CD1c-positive myeloid dendritic cell (primary cell): Measurements from ENCODE around the gene FRMD4A.
"Not testable (repeated sequence)": the region's sequence is repeated elsewhere in the genome, so short reads cannot be mapped to it uniquely, and the experiment has no call there.

Experiments used
- DNase-seq: peaks from one replicate; pipeline ENCODE4 v3.0.0-alpha.2; 2016; ENCODE audit errors: extremely low spot score

The FRMD4A gene

DNA sequence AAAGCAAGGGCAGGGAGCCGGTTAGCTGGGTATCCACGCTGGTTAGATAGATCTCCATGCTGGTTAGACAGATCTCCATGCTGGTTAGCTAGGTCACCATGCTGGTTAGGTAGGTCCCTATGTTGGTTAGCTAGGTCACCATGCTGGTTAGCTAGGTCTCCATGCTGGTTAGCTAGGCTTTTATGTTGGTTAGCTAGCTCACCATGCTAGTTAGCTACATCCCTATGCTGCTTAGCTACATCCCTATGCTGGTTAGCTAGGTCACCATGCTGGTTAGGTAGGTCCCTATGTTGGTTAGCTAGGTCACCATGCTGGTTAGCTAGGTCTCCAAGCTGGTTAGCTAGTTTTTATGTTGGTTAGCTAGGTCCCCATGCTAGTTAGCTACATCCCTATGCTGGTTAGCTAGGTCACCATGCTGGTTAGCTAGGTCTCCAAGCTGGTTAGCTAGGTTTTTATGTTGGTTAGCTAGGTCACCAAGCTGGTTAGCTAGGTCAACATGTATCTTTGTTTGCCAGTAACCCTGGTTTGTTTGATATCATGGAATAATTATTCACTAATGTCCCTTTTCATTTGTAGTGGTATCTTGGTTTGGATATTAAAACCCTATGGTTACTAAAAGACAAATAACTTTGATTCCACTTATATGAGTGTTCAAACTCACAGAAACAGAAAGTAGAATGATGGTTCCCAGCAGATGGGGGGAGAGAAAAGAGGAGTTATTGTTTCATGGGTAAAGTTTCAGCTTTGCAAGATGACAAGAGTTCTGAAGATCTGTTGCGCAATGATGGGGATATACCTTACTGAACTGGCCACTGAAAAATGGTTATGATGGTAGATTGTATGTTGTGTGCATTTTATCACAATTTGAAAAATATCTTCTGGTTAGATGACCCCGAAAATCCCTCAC, 607.7 kb downstream of the FRMD4A start:
- DNase-seq: no peak

DNA sequence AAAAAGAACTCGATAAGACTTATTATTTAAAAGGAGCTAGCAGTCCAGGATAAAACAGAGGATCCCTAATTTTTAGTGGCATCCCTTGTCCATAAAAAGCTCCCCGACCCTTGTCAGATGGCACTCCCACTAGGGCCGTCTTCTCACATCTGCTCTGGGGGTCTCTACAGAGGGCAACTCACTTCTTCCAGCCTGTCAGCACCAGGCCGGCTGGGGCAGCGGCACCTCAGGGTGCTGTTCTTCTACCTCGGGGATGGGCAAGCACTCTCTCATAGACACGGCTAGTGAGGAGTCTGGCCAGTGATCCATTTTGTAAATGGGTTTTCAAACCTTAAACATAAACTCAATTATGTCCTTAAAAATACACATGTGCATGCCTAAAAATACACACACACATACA, 609.2 kb downstream of the FRMD4A start:
- DNase-seq: no peak

DNA sequence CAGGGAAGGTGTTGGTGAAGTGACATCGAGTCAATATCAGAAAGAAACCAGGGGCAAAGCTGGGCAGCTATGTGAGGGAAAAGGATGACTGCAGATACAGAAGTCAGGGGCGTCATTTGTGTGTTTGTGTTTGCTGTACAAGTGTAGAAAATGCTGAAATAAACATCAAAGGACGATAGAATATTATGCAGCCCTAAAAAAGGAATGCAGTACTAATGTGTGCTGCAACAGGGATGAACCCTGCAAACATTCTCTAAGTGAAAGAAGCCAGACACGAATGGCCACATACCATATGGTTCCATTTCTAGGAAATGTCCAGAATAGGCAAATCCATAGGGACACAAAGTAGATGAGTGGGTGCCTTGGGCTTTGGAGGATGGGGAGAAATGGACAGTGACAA, 610.0 kb downstream of the FRMD4A start:
- DNase-seq: no peak

DNA sequence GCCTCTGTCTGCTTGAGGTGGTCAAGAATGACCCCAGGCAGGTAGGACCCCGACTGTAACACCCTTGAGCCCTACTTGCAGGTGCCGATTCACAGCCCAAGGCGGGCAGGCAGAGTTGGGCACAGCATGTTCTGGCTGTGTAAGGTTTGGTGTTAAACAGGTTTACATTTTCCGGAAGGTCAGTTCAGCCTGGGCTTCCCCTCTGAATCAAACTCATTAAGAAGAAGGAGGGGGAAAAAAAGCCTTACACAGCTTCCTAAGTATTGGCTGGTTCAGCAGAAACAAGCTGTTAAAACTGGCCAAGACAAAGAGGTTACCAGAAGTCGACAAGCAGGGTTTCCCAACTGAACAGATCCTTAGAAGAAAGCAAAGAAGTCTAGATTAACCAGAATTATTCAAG, 611.3 kb downstream of the FRMD4A start:
- DNase-seq: peak; percentile 8

DNA sequence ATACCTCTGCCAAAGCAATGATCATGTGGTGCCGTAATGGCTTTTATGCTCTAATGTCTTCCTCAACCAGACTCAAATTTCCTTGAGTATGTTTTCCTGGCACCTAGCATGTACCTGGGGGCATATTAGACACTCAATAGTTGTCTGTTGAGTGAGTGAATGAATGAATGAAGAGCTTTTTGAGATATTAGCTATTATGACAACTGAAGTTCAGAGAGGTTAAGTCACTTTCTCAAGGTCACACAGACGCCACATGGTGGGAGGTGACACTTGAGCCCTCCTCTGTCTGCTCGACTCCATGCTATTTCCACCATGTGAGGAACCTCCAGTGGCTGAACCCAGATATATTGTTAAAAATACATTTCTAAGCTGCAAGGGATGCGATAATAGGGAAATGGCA, 611.9 kb downstream of the FRMD4A start:
- no peak for DNase-seq

DNA sequence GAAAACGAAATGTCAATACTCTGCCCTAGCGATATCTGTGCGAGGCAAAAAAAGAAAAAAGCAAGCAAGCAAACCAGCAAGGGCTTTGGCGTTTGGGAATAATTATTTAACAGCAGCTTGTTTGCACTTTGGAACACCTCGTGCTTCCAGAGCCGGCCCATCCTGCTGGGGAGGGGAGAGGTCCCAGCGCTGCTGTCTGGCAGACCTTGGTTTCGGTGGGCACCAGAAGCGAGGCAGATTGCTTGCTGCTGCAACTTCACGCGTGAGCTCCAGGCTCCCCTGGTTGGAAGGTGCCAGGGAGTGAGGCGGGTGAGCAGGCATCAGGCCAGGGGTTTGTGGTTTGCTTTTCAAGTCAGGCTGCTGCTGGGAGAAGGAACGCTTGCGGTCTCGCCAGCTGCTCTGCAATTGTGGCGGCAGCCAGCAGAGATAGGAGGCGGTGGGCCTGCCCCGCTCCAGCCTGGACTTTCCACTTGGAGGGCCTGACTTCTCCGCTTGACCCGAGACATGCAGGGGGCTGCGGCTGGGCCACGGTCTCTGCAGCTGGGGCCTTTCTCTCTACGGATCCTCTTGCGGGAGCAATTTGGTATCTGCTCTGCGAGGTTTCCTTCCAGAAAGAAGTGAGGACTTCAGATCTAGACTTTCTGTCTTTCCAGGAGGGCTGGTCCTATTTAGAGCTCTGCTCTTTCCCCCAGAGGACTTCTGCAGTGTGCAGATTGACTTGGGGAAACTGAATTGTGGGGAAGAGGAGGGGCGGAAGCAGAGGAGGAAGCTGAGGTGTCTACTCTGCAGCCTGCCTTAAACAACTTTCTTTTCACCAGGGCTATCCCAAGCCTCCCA, 612.6 kb downstream of the FRMD4A start:
- DNase-seq: peak; percentile 45

DNA sequence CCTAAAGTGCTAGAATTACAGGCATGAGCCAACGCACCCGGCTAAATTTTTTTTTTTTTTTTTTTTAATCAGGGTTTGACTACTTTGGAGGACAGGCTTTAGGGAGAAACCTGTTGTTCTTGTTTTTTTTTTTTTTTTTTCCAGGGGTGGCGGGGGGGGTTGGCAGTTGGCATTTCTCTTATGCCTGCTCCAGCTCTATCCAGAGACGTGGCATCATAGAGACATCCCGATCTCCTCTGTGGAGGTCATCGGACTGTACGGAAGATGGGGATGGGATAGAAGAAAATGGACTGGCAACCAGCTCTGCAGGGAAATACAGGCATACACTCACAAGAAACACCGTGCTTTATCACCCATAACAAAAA, 613.2 kb downstream of the FRMD4A start:
- DNase-seq: no peak

DNA sequence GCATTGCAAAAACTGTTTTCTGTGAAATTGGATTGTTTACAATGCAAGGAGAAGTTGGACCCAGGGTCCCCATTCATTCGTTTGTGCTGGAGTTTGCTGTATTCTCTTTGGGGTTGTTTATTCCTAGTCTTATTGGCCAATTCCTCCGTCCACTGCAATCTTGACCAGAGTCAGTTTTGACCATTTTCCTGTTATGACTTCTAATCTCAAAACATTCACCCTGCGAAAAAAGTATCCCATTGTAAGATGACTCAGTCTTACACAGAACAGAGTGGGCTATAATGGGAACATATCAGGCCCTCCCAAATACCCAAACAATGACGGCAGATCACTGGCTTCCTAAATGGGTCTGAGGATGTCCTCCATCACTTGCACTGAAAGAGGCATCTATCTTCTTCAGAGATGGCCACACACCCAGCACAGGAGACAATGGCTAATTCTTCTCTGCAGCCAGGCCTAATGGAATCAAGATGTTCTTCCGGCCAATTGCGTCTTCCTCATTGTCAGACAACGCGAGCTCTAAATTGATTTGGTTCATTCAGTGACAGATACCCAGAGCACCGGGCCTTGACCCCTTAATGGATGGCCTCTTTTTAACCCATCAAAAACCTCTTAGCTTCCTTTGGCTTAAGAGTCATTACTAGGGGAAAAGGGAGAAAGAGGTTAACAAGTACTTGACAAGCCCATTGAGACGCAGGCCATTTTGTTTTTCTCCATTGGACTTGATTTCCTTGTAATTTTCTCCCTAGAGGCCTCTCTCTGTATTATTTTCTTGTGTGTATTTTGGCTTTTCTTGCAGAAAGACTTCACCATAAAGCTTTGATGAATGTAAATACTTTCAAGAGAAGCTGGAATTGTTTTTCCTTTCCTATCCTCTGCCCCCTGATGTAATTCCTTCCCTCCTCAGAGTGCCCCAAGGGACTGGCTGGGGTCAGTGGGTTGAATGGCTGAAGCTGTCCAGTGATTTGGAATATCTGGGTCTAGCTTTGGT, 614.3 kb downstream of the FRMD4A start:
- DNase-seq: no peak

DNA sequence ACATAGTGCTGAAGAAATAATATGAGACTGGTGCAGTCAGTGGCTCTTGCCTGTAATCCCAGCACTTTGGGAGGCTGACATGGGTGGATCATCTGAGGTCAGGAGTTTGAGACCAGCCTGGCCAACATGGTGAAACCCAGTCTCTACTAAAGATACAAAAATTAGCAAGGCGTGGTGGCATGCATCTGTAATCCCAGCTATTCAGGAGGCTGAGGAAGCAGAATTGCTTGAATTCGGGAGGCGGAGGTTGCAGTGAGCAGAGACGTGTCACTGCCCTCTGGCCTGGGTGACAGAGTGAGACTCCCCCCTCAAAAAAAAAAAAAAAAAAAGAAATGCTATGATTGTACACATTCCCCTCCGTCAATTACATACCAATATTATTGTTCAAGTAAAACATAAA, 615.1 kb downstream of the FRMD4A start:
- not testable (repeated sequence) for DNase-seq

DNA sequence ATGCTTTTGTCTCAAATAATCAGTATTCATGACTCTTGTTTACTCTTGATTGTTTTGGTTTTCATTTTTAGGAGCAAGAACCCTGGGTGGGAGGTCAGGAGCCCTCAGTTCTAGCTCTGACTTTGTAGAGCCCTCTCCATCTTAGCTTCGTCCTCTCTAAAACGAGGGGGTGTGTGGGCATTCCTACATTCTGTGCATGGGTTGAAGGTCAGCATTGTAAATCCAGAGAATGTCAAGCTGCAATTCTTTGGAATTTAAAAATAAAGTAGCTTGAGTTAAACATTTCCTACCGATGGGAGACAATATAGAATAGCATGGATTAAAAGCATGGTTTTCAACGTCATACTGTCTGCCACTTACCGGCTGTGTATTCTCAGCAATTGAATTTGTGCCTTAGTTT, 615.6 kb downstream of the FRMD4A start:
- no peak for DNase-seq

DNA sequence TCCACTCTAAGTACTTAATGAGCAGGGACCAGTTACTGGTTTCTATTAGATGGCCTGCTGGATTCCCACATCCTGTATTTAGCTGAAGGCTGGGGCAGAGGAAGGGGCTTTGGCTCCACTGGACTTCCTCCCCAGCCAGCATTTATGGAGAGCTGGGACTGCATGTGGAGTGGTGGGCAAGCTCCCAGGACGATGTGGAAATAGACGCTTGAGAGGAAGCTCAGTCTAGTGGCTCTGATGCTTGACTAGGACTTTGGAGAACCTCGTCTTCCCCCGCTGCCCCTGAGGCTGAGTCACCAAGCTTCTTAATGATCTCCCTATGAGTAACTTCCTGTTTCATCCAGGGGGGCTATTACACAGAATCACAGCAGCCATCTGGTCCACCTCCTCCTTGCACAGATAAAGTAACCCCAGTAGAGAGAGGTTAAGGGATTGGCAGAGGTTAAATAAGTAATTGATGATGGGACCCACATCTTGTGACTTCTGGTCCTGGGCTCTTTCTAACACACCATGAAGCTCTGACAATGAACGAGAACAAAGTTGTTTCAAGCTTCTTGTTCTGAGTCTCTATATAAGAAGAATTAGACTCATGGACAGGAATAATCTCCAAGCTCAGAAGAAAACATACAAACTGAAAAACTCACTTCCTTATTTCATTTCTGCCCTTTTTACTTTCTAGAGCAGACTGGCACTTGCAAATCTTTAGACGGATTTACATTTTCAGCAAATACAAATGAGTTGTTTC, 617.7 kb downstream of the FRMD4A start:
- DNase-seq: peak; percentile 95

DNA sequence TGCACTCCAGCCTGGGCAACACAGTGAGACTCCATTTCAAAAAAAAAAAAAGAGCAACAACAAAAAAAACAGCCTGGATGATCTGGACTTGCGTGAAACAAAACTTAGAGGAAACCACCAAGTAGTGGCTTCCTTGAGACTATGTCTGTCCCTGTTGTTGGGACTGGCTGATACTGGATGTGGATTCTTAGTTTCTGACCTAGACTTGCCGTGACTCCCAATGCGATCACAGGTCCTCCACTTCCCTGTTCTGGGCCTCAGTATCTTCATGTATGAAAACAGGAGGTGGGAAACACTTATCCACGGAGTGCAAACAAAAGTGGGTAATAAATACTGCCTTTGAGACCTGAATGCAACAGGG, 618.3 kb downstream of the FRMD4A start:
- no peak for DNase-seq

DNA sequence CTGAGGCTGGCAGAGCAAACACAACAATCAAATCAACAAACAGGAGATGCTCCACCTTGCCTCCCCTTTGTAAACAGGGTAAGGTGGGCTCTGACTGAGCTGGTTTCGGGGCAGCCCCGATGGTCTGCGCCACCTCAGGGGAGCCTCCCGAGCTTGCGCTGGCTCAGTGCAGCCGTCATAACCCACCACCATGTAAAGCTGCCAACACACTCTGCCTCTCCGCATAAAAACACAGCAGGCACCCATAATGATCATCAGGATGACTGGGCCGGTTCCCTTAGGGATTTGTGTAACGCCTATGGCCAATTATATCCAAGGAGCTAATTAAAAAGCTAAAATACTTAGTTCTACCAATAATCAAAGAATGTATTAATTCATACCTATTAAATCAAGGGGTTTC, 619.4 kb downstream of the FRMD4A start:
- DNase-seq: no peak

DNA sequence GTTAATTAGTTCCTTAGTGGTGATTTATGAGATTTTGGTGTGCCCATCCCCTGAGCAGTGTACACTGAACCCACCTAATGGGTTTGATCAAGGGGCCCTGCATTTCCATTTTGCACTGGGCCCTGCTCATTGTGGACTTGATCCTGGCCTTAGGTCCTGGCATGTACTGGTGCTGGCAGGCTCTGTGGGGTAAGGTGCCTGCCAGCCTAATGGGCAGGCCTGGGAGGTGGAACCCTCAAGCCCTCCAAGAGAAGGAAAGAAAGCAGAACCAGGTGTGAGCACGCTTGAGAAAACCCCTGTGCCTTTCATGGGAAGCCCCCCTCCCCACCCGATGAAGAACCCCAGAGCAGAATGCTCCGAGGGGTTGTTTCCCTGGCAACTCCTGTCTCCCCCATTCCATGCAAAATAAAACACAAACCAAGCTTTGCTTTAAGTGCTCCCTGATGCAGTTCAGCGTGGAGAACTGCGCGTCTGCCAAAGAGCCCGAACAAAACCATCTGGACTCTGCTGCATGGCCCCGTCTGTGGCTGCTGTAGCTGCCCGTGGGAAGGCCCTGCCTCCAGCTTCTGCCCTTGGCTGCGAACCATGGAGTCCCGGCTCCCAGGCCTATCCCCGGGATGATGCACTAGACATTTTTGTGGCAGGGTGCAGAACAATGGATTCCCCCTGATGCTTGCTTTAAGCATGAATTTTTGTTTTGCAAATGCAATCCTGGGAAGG, 620.6 kb downstream of the FRMD4A start:
- no peak for DNase-seq

DNA sequence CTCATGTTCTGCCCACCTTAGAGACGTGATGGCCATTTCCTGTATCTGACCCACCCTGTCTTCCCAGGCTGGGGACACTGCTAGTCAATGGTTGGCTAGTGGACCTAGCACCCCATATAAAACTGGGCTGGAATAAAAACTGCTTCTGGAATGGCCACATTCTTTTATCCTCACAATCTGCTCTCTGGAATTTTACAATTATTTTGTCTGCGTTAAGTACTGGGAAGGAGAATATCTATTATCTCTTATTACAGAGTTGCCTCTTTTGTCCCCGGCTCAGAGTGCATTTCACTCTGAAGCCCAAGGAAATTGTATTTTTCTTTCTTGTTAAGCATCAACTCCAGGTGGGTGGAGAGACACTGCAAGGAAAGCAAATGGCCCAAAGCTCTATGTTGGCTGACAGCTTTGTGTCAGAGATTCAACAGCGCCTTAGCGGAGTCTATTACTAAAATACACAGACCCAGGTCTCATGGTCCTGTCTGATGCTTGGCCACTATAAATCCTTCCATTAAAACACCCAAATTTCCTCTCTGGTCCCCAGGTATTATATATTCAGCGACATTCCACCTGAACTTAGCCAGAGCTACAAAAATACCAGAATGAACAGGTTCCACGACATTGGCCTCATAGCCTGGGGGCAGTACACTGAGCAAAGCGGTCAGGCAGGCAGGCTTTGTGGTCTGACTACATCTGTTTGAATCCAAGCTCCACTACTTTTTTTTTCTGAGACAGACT, 622.3 kb downstream of the FRMD4A start:
- no peak for DNase-seq

DNA sequence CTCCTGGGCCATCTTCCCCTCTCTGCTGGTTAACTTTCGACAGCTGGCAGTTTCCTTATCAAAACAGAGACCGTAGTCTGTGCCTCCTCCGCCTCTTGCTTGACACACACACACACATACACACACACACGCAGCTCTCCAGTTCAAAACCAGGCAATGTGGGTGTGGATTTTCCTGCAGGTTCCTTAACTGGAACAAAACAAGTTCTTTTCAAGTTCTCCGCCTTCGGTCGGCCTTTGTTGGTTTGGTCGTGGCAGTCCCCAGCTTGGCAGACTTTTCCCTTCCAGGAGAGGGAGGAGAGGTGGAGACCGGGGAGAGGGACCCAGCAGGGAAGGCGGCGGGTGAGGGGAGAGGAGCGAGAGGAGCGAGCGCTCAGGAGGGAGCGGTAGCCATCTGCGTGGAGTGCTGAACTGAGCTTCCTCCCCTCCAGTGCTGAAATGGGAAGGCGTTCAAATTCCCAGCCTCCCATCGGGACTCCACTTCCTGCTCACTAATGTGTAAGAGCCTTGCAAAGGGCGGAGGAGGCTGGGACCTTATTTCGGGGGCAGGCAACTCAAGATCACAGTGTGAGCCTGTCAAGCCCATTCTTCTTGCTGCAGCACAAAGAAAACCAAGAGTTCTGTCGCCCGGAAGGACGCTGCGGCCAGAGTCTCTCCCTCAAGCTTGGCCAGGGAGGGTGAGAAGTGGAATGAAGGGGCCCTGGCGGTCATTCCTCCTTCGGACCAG, 623.4 kb downstream of the FRMD4A start:
- peak; percentile 78 for DNase-seq

DNA sequence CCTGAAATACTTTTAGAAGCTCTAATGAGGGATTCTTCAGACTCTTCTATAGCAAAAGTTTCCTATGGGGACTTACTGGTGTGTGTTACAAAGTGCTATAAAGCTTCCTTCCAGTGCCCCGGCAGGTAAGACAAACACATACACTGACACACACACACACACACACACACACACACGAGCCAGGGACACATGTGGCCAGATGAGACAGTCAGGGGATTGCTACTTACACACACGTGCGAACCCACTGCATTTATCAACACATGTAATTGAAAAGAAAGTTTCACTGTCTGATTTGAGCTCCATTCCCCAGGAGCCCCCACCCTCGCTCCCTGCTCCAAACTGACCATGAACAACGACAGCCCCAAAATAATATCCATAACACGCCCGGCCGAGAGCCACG, 624.1 kb downstream of the FRMD4A start:
- DNase-seq: no peak

DNA sequence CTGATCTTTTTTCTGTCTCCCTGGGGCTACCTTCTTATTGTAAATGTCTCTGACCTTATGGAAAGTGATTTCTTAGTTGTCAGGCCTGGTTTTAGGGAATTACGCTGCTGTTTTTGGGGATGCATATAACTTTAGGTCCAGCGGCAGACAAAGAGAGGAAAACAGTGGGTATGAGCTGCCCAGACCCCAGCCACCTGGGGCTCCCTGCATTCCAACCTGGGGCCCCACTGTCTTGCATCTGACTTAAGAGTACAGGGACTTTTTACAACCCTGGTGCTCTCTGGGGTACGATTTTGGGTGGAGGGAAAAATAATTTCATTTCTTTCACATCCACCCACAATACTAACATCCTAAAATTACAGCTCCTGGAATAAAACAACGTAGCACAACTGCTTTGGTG, 624.5 kb downstream of the FRMD4A start:
- no peak for DNase-seq

DNA sequence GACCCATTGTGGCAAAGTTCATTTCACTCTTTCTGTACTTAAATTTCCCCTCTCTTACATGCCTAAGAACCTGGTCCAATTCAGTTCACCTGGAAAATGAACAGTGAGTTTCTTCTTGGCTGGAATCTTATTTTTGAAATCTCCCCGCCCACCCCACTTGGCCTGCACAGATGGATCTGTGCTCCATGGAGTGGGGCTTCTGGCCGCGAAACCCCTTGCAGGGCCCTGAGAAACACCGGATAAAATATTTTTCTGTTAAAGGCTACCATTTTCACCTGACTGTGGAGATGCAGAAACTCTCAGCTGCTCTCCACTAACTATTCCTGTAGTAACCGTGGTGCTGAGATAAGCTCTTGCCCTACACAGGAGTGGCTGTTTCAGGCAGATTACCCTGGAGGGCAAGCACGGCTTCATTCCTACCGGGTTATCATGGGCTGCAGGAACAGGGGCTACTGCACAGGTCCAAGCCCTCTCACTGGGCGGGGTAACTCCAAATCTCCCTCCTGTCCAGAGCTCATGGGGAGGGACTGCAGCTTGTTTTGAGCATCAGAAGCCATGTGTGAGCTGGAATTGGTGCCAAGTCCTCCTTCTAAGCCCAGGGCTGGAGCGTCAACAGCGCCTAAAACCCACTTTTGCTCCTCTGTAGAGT, 625.1 kb downstream of the FRMD4A start:
- no peak for DNase-seq
